ENCODE results near the gene SIGLEC6.
"Not testable (repeated sequence)": the region's sequence is repeated elsewhere in the genome, so short reads cannot be mapped to it uniquely, and the experiment has no call there.

The SIGLEC6 gene

DNA sequence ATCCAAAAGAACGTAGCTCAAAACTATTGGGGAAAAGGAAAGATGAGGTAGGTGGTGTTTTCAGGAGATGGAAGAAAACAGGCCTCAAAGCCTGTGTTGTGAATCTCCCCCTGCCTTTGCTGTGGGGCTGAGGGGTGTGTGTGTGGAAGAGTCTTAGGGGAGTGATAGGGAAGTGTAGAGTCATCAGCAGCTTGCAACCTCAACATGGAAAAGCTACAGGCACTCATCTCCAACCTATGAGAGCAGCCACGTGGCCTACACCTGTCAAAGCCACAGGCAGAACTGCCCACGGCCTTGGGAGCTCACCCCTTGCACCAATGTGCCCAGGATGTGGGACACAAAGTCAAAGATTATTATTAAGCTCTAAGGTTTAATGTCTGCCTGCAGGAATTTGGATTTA lies 25.6 kb downstream of the SIGLEC6 start:
- H3K9me3 ChIP-seq (ENCODE audit: control insufficient read depth, insufficient read depth, low read length), result no peaks in the 10 kb centered on the region
- no peaks in the 10 kb centered on the region for H3K36me3 ChIP-seq (ENCODE audit: control insufficient read depth, insufficient read depth, low read length)
- no peak overlapping the region for H3K9ac ChIP-seq (ENCODE audit: low read depth, low read length)
- H3K4me3 ChIP-seq (ENCODE audit: low read depth, low read length), result no peak overlapping the region
- H3K4me1 ChIP-seq (ENCODE audit: control insufficient read depth, insufficient read depth, low read length), result no peaks in the 10 kb centered on the region
- no peaks in the 10 kb centered on the region for H3K27me3 ChIP-seq (ENCODE audit: control insufficient read depth, insufficient read depth, low read length)

- Histone ChIP-seq H3K4me1 (ENCODE audit: control insufficient read depth, insufficient read depth, low read length) (no peaks in the 10 kb centered on the region), H3K4me3 (ENCODE audit: low read depth, low read length) (no peak overlapping the region), H3K27me3 (ENCODE audit: control insufficient read depth, insufficient read depth, low read length) (no peaks in the 10 kb centered on the region), H3K9ac (ENCODE audit: low read depth, low read length) (no peak overlapping the region), H3K9me3 (ENCODE audit: control insufficient read depth, insufficient read depth, low read length) (no peaks in the 10 kb centered on the region), H3K36me3 (ENCODE audit: control insufficient read depth, insufficient read depth, low read length) (no peaks in the 10 kb centered on the region)
These were observed 27.6 kb downstream of the SIGLEC6 start for GRCh38 chr19:51503896-51504295.

- H3K4me3 ChIP-seq (ENCODE audit: low read depth, low read length), result no peak overlapping the region
- H3K4me1 ChIP-seq (ENCODE audit: control insufficient read depth, insufficient read depth, low read length), result no peaks in the 10 kb centered on the region
- no peak overlapping the region for H3K9ac ChIP-seq (ENCODE audit: low read depth, low read length)
- H3K27me3 ChIP-seq (ENCODE audit: control insufficient read depth, insufficient read depth, low read length), result peaks cover 2% of the 10 kb centered on the region
- no peaks in the 10 kb centered on the region for H3K9me3 ChIP-seq (ENCODE audit: control insufficient read depth, insufficient read depth, low read length)
- H3K36me3 ChIP-seq (ENCODE audit: control insufficient read depth, insufficient read depth, low read length), result no peaks in the 10 kb centered on the region
These were observed 28.1 kb downstream of the SIGLEC6 start for GRCh38 chr19:51503286-51503817.

GRCh38 chr19:51501594-51502263 lies 29.7 kb downstream of the SIGLEC6 start, which contains the start of gene SIGLEC12:
Gene SIGLEC12, minus strand, starts transcription at chr19:51501800. Its CDS starts 67 bp downstream, at chr19:51501733.
- no peaks in the 10 kb centered on the region for H3K36me3 ChIP-seq (ENCODE audit: control insufficient read depth, insufficient read depth, low read length)
- no peak within 1 kb of the TSS for H3K4me3 ChIP-seq (ENCODE audit: low read depth, low read length)
- H3K4me1 ChIP-seq (ENCODE audit: control insufficient read depth, insufficient read depth, low read length), result no peaks in the 10 kb centered on the region
- no peaks in the 10 kb centered on the region for H3K9me3 ChIP-seq (ENCODE audit: control insufficient read depth, insufficient read depth, low read length)
- peaks cover 5% of the 10 kb centered on the region for H3K27me3 ChIP-seq (ENCODE audit: control insufficient read depth, insufficient read depth, low read length)
- H3K9ac ChIP-seq (ENCODE audit: low read depth, low read length), result no peak within 1 kb of the TSS

DNA sequence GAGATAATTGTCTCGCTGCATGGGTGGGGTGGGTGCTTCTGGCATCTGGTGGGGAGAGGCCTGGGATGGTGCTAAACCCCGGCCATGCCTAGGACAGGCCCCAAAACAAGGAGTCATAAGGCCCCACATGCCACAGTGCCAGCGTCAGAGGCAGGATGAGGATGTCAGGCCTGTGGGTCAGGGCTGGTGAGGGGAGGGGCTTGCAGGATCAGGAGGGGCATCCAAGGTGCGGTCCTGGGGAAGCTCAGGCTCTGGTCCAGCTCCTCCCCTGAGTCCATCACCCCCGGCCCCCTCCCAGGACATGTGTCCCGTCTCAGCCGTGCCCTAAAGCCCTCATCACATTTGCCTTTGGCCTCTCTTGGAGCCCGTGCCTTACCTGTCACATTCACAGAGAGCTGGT lies 30.5 kb downstream of the SIGLEC6 start:
- H3K9me3 ChIP-seq (ENCODE audit: control insufficient read depth, insufficient read depth, low read length); H3K27me3 ChIP-seq (ENCODE audit: control insufficient read depth, insufficient read depth, low read length); H3K4me1 ChIP-seq (ENCODE audit: control insufficient read depth, insufficient read depth, low read length); H3K36me3 ChIP-seq (ENCODE audit: control insufficient read depth, insufficient read depth, low read length); H3K4me3 ChIP-seq (ENCODE audit: low read depth, low read length); H3K9ac ChIP-seq (ENCODE audit: low read depth, low read length): not testable (repeated sequence)

DNA sequence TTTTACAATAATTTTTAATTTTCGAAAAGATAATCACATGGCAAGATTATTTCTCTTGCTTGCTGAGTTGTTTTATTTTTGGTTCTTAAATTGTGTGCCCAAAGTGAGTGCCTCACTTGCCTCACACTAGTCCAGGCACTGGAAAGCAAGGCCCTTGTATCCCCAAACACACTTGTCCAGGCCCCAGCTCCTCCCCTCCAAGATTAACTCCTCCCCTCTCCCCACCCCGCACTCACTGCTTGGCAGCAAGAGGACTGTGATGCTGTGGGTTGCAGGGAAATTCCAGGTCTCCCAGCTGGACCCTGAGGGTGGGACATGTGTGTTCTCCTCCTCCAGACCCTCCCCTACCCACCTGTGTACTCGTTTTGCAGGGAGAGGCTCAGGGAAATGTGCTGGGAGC lies 33.8 kb downstream of the SIGLEC6 start:
- H3K9me3 ChIP-seq (ENCODE audit: control insufficient read depth, insufficient read depth, low read length), result no peaks in the 10 kb centered on the region
- no peaks in the 10 kb centered on the region for H3K36me3 ChIP-seq (ENCODE audit: control insufficient read depth, insufficient read depth, low read length)
- no peaks in the 10 kb centered on the region for H3K4me1 ChIP-seq (ENCODE audit: control insufficient read depth, insufficient read depth, low read length)
- no peak overlapping the region for H3K9ac ChIP-seq (ENCODE audit: low read depth, low read length)
- H3K4me3 ChIP-seq (ENCODE audit: low read depth, low read length), result no peak overlapping the region
- H3K27me3 ChIP-seq (ENCODE audit: control insufficient read depth, insufficient read depth, low read length), result peaks cover 7% of the 10 kb centered on the region

DNA sequence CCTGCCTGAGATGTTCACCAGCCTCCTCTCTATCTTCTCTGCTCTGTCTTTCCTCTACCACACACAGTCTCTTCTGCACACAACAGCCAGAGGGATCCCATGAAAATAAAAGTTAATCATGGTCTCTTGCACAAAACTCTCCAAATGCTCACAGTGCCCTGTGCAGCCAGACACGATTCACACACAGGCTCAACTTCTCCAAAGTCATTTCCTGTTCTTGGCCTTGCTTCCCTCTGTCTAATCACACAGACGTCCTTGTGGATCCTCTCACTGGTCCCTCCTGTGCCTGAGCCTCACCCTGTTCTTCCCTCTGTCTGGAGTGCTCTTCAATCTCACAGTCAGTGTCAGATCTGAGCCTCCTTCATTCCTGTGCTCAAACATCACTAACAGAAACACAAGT lies 37.7 kb downstream of the SIGLEC6 start:
- H3K9me3 ChIP-seq (ENCODE audit: control insufficient read depth, insufficient read depth, low read length), result no peaks in the 10 kb centered on the region
- H3K36me3 ChIP-seq (ENCODE audit: control insufficient read depth, insufficient read depth, low read length), result no peaks in the 10 kb centered on the region
- H3K4me3 ChIP-seq (ENCODE audit: low read depth, low read length), result no peak overlapping the region
- peaks cover 7% of the 10 kb centered on the region for H3K27me3 ChIP-seq (ENCODE audit: control insufficient read depth, insufficient read depth, low read length)
- no peaks in the 10 kb centered on the region for H3K4me1 ChIP-seq (ENCODE audit: control insufficient read depth, insufficient read depth, low read length)
- H3K9ac ChIP-seq (ENCODE audit: low read depth, low read length), result no peak overlapping the region

DNA sequence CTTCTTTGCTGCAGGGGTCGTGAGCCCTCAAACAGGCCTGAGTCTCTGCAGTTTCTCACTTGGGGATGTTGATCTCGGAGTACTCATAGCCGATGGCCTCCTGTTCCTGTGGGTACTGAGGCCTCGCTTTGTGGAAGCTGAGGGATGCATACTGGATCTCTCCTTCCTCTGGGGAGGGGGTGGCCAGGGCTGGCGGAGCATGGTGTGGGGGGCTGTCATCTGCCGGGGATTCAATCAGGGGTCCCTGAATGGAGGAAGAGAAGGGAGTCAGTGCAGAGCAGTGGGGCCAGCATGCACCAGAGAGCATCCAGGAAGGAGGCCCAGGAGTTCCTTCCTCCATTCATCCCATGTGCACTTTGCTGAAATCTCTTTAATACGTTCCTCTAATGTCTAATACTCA lies 39.9 kb downstream of the SIGLEC6 start:
- peaks cover 2% of the 10 kb centered on the region for H3K27me3 ChIP-seq (ENCODE audit: control insufficient read depth, insufficient read depth, low read length)
- no peaks in the 10 kb centered on the region for H3K36me3 ChIP-seq (ENCODE audit: control insufficient read depth, insufficient read depth, low read length)
- H3K9ac ChIP-seq (ENCODE audit: low read depth, low read length), result no peak overlapping the region
- no peaks in the 10 kb centered on the region for H3K9me3 ChIP-seq (ENCODE audit: control insufficient read depth, insufficient read depth, low read length)
- H3K4me3 ChIP-seq (ENCODE audit: low read depth, low read length), result no peak overlapping the region
- H3K4me1 ChIP-seq (ENCODE audit: control insufficient read depth, insufficient read depth, low read length), result no peaks in the 10 kb centered on the region

DNA sequence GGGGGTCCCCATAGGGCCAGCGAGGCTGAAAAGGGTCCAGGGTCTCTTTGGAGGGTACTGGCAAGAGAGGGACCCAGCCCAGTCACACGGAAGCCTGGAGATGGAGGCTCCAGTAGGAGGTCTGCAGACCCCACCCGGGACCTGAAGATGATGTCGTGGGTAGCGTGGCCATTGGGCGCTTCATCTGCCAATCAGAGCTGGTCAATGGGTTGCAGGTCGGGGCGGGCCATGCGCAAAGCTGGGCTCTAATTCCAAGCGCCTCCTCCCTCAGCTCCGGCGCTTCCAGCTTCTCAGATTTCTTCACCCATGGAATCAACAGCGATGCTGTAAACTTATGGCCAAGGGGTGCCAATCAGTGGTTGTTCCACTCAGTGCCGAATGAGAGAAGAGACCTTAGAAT lies 40.8 kb downstream of the SIGLEC6 start:
- H3K27me3 ChIP-seq (ENCODE audit: control insufficient read depth, insufficient read depth, low read length), result peaks cover 2% of the 10 kb centered on the region

GRCh38 chr19:51489113-51489512 lies 42.4 kb downstream of the SIGLEC6 start:
- Histone ChIP-seq H3K27me3 (ENCODE audit: control insufficient read depth, insufficient read depth, low read length) (peaks cover 2% of the 10 kb centered on the region), H3K9me3 (ENCODE audit: control insufficient read depth, insufficient read depth, low read length) (no peaks in the 10 kb centered on the region), H3K9ac (ENCODE audit: low read depth, low read length) (no peak overlapping the region)

More for the DNA sequence above, 40.8 kb downstream of the SIGLEC6 start:
- H3K4me1 ChIP-seq (ENCODE audit: control insufficient read depth, insufficient read depth, low read length), result no peaks in the 10 kb centered on the region
- H3K9ac ChIP-seq (ENCODE audit: low read depth, low read length), result no peak overlapping the region
- no peaks in the 10 kb centered on the region for H3K9me3 ChIP-seq (ENCODE audit: control insufficient read depth, insufficient read depth, low read length)
- no peaks in the 10 kb centered on the region for H3K36me3 ChIP-seq (ENCODE audit: control insufficient read depth, insufficient read depth, low read length)
- no peak overlapping the region for H3K4me3 ChIP-seq (ENCODE audit: low read depth, low read length)

GRCh38 chr19:51488491-51488890 lies 43.0 kb downstream of the SIGLEC6 start:
- Histone ChIP-seq H3K27me3 (ENCODE audit: control insufficient read depth, insufficient read depth, low read length) (peaks cover 3% of the 10 kb centered on the region), H3K36me3 (ENCODE audit: control insufficient read depth, insufficient read depth, low read length) (no peaks in the 10 kb centered on the region), H3K9ac (ENCODE audit: low read depth, low read length) (no peak overlapping the region), H3K9me3 (ENCODE audit: control insufficient read depth, insufficient read depth, low read length) (no peaks in the 10 kb centered on the region), H3K4me3 (ENCODE audit: low read depth, low read length) (no peak overlapping the region), H3K4me1 (ENCODE audit: control insufficient read depth, insufficient read depth, low read length) (no peaks in the 10 kb centered on the region)

More at GRCh38 chr19:51489113-51489512, 42.4 kb downstream of the SIGLEC6 start:
- Histone ChIP-seq H3K36me3 (ENCODE audit: control insufficient read depth, insufficient read depth, low read length) (no peaks in the 10 kb centered on the region), H3K4me3 (ENCODE audit: low read depth, low read length) (no peak overlapping the region), H3K4me1 (ENCODE audit: control insufficient read depth, insufficient read depth, low read length) (no peaks in the 10 kb centered on the region)

DNA sequence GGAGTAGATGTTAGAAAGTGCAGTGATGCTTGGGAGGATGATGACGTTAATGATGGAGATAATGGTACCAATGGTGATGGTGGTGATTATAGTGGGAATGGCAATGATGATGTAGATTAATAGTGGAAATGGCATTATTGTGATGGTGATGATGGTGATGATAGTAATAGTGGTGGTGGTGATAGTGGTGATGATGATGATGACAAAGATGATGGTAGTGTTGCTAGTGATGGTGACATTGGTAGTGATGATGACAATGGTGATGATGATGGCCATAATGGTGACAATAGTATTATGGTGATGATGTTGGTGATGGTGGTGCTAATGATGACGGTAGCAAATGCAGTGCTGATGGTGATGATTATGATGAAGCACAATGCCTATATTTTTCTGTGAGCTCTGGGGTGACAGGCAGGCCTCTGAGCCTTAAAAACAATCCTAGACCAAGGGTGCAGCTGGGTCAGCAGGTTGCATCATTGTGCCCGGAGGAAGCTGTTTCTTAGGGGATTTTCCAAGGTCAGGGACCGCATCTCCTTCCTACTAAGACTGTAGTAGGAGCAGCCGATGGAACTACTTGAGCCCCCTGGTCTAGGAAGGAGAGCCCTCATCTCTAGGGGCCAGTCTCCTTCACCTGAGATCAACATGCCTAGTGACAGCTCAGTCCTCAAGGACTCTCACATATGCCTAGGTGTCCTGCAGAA lies 45.4 kb downstream of the SIGLEC6 start:
- H3K36me3 ChIP-seq (ENCODE audit: control insufficient read depth, insufficient read depth, low read length), result no peaks in the 10 kb centered on the region
- no peak overlapping the region for H3K4me3 ChIP-seq (ENCODE audit: low read depth, low read length)
- no peak overlapping the region for H3K9ac ChIP-seq (ENCODE audit: low read depth, low read length)
- no peaks in the 10 kb centered on the region for H3K4me1 ChIP-seq (ENCODE audit: control insufficient read depth, insufficient read depth, low read length)
- no peaks in the 10 kb centered on the region for H3K9me3 ChIP-seq (ENCODE audit: control insufficient read depth, insufficient read depth, low read length)
- H3K27me3 ChIP-seq (ENCODE audit: control insufficient read depth, insufficient read depth, low read length), result peaks cover 3% of the 10 kb centered on the region

Data from iPS-15b (cell line).